ENCODE data around the gene APOO.
A peak's percentile ranks its signal among the peaks of the same experiment; 100 is the strongest.

DNA sequence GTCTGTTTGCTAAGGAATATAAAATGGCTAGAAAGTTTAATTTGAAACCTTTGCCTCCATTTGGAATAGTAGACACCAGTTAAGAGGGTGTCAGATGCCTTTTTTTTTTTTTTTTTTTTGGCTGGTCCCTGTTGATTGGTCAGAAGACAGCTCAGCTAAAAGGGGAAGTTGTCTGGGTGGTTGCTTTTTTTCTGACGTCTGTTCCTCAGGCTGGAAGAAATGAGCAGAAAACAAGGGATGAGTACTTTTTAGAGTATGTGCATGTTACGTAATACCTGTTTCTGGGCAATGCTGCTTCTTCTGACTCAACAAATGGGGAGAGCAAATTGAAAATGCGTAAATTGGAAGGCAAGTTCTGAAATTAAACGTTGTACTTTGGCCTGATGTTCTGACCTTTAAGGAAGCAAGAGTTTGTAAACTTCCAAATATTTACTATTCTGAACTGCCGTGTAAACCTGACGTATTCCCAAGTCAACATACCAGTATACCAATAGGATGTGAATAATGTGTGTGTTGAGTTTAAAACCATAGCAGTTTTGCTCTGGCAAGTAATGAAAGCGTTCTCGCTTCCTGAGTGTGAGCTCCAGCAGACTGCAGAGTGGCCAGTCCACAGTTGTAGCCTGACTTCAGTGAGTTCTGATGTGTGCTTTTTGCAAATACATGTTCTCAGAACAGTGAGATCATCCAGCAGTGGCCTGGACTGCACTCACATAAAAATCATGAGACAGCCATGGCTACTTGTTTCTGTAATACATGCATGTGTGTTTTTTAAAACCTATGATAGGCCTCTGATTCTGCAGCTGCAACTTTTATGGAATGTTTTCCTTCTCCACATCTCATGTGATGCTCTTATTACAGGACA, 123.0 kb downstream of the APOO start:
- peak; percentile 74 for TF ChIP-seq POLR2A (IDR thresholded peaks at IDR 0.05; ENCODE audit: low read depth, low read length)
- TF ChIP-seq POLR2AphosphoS5 (IDR thresholded peaks at IDR 0.05; ENCODE audit: low read depth, low read length), result peak; percentile 79
- TF ChIP-seq TAF1 (IDR thresholded peaks at IDR 0.05; ENCODE audit: low read depth, low read length), result no peak
